Cerebellar nuclear complex (tissue), 1 donor: ENCODE data around the gene MAPRE3.

Source experiments
- DNase-seq, 2 experiments: peaks; one replicate each; lab custom pipeline; 2025; lab: John Stamatoyannopoulos, UW

MAPRE3 gene

GRCh38 chr2:26950246-26950645 lies 20.2 kb upstream of the MAPRE3 start:
- DNase-seq, result no peak

GRCh38 chr2:26951236-26951635 lies 19.2 kb upstream of the MAPRE3 start:
- no peak for DNase-seq

GRCh38 chr2:26952374-26952773 lies 18.1 kb upstream of the MAPRE3 start:
- no peak for DNase-seq

GRCh38 chr2:26954135-26954534 lies 16.3 kb upstream of the MAPRE3 start:
- no peak for DNase-seq

- DNase-seq, result no peak
Observed at GRCh38 chr2:26957041-26957440, 13.4 kb upstream of the MAPRE3 start.

- no peak for DNase-seq
Observed at GRCh38 chr2:26957534-26957933, 12.9 kb upstream of the MAPRE3 start.

- no peak for DNase-seq
Observed at GRCh38 chr2:26959331-26959730, 11.1 kb upstream of the MAPRE3 start.

- no peak for DNase-seq
Observed at GRCh38 chr2:26964446-26965130, 5.8 kb upstream of the MAPRE3 start.

- DNase-seq, result no peak
Observed at GRCh38 chr2:26968001-26968400, 2.4 kb upstream of the MAPRE3 start.

GRCh38 chr2:26969077-26969844 lies 1.2 kb upstream of the MAPRE3 start:
- no peak for DNase-seq

GRCh38 chr2:26970928-26971627 lies 641 bp downstream of the MAPRE3 start:
- peak in 1 of 2 experiments; percentile 5 for DNase-seq

GRCh38 chr2:26971911-26972786 lies 1.7 kb downstream of the MAPRE3 start:
- DNase-seq, result no peak

GRCh38 chr2:26974352-26974751 lies 3.9 kb downstream of the MAPRE3 start:
- DNase-seq, result no peak

- no peak for DNase-seq
Observed at GRCh38 chr2:26975102-26975501, 4.7 kb downstream of the MAPRE3 start.

GRCh38 chr2:26975656-26976055 lies 5.2 kb downstream of the MAPRE3 start:
- DNase-seq, result no peak

- no peak for DNase-seq
Observed at GRCh38 chr2:26976237-26976636, 5.8 kb downstream of the MAPRE3 start.

- DNase-seq, result no peak
Observed at GRCh38 chr2:26977012-26977411, 6.6 kb downstream of the MAPRE3 start.

- DNase-seq, result no peak
Observed at GRCh38 chr2:26978061-26978596, 7.7 kb downstream of the MAPRE3 start.

- DNase-seq, result no peak
Observed at GRCh38 chr2:26979741-26980140, 9.3 kb downstream of the MAPRE3 start.

- DNase-seq, result no peak
Observed at GRCh38 chr2:26980971-26981370, 10.5 kb downstream of the MAPRE3 start.

GRCh38 chr2:26982102-26982742 lies 11.8 kb downstream of the MAPRE3 start:
- peak; percentile 88 to 94 for DNase-seq
